ENCODE data around the gene TPRN.

Gene TPRN

GRCh38 chr9:137235424-137236237 is 35.1 kb upstream of the TPRN start:
- DNase-seq (ENCODE audit: low read depth): no peak

GRCh38 chr9:137234758-137235423 is 34.4 kb upstream of the TPRN start:
- no peak for DNase-seq (ENCODE audit: low read depth)

GRCh38 chr9:137234055-137234697 is 33.6 kb upstream of the TPRN start:
- no peak for DNase-seq (ENCODE audit: low read depth)

GRCh38 chr9:137233143-137233980 is 32.8 kb upstream of the TPRN start:
- DNase-seq (ENCODE audit: low read depth): no peak

- no peak for DNase-seq (ENCODE audit: low read depth)
These were observed 32.0 kb upstream of the TPRN start for GRCh38 chr9:137232510-137232909.

- DNase-seq (ENCODE audit: low read depth): no peak
These were observed 31.6 kb upstream of the TPRN start for GRCh38 chr9:137232101-137232500.

- DNase-seq (ENCODE audit: low read depth): no peak
These were observed 31.0 kb upstream of the TPRN start for GRCh38 chr9:137231372-137232039.

- no peak for DNase-seq (ENCODE audit: low read depth)
These were observed 30.3 kb upstream of the TPRN start, which contains the start of gene SLC34A3 for GRCh38 chr9:137230705-137231371. SLC34A3 (plus strand) TSS chr9:137230901; CDS start chr9:137231703, 802 bp downstream.

GRCh38 chr9:137229903-137230704 is 29.6 kb upstream of the TPRN start:
- no peak for DNase-seq (ENCODE audit: low read depth)

- no peak for DNase-seq (ENCODE audit: low read depth)
These were observed 28.7 kb upstream of the TPRN start for GRCh38 chr9:137228968-137229896.

GRCh38 chr9:137228506-137228967 is 28.0 kb upstream of the TPRN start:
- no peak for DNase-seq (ENCODE audit: low read depth)

GRCh38 chr9:137227853-137228505 is 27.4 kb upstream of the TPRN start:
- DNase-seq (ENCODE audit: low read depth): no peak

GRCh38 chr9:137227054-137227852 is 26.7 kb upstream of the TPRN start, which contains the start of gene RNF224:
RNF224 (plus strand) TSS chr9:137227502; CDS start chr9:137228336, 834 bp downstream.
- DNase-seq (ENCODE audit: low read depth): no peak

- DNase-seq (ENCODE audit: low read depth): no peak
These were observed 26.0 kb upstream of the TPRN start for GRCh38 chr9:137226338-137227053.

GRCh38 chr9:137225699-137226331 is 25.3 kb upstream of the TPRN start:
- DNase-seq (ENCODE audit: low read depth): no peak

All from HS-27A (cell line).